Ishikawa (cell line): ENCODE results near the gene CNGA1.

ENCODE experiments used
- CEBPB ChIP-seq: IDR thresholded peaks from 2 replicates; pipeline ENCODE4 v1.6.1; 2012
- CREB1 ChIP-seq: IDR thresholded peaks from 2 replicates; pipeline ENCODE4 v1.6.1; 2012; ENCODE audit warnings: low read depth
- EGR1 ChIP-seq: IDR thresholded peaks from 2 replicates; pipeline ENCODE4 v1.6.1; 2012
- EP300 ChIP-seq: IDR thresholded peaks from 2 replicates; pipeline ENCODE4 v1.6.1; 2012; ENCODE audit warnings: borderline replicate concordance
- FOXM1 ChIP-seq: IDR thresholded peaks from 2 replicates; pipeline ENCODE4 v1.6.1; 2012; ENCODE audit warnings: low read depth, borderline replicate concordance
- NFIC ChIP-seq: IDR thresholded peaks from 2 replicates; pipeline ENCODE4 v1.6.1; 2012
- RAD21 ChIP-seq: IDR thresholded peaks from 2 replicates; pipeline ENCODE4 v1.6.1; 2012; ENCODE audit warnings: low read depth
- TAF1 ChIP-seq: IDR thresholded peaks from 2 replicates; pipeline ENCODE4 v1.6.1; 2012; ENCODE audit warnings: low read depth, mild to moderate bottlenecking
- TCF12 ChIP-seq: IDR thresholded peaks from 2 replicates; pipeline ENCODE4 v1.6.1; 2012; ENCODE audit warnings: low read depth
- TEAD4 ChIP-seq: IDR thresholded peaks from 2 replicates; pipeline ENCODE4 v1.6.1; 2012
- YY1 ChIP-seq: IDR thresholded peaks from 2 replicates; pipeline ENCODE4 v1.6.1; 2012; ENCODE audit warnings: low read depth
- ZBTB7A ChIP-seq: IDR thresholded peaks from 2 replicates; pipeline ENCODE4 v1.6.1; 2012; ENCODE audit warnings: low read depth
- TF ChIP-seq, protein P1 (sequence below): IDR thresholded peaks from 2 replicates; pipeline ENCODE4 v1.6.1; 2012; ENCODE audit warnings: low read depth, mild to moderate bottlenecking
- TF ChIP-seq, protein P2 (sequence below): IDR thresholded peaks from 2 replicates; pipeline ENCODE4 v1.6.1; 2012
- TF ChIP-seq, protein P3 (sequence below): IDR thresholded peaks from 2 replicates; pipeline ENCODE4 v1.6.1; 2012

Gene CNGA1

DNA sequence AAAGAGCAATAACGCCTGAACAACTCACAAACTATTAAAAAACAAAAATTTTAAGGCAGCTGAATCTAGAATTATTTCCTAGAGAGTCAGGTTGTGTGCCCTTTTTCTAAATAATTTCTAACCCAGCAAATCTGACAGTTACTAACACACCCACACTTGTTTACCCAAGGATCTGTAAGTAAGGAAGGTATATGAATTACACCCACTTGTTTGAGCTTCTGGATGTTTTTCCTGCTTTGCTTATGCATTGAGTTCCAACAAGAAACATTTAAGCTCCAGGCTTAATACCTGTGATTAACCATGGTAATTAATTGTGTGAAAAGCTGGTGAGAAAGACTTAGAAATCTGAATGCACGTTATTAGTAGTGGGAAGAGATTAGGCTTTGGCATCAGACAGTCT is 1.6 kb upstream of the CNGA1 start:
- TF ChIP-seq EP300, result no peak
- no peak for TF ChIP-seq ZBTB7A
- no peak for TF ChIP-seq CEBPB
- TF ChIP-seq FOXM1, result no peak
- TF ChIP-seq EGR1, result no peak
- TF ChIP-seq YY1, result no peak
- TF ChIP-seq TCF12, result no peak
- no peak for TF ChIP-seq CREB1
- TF ChIP-seq, protein P1, sequence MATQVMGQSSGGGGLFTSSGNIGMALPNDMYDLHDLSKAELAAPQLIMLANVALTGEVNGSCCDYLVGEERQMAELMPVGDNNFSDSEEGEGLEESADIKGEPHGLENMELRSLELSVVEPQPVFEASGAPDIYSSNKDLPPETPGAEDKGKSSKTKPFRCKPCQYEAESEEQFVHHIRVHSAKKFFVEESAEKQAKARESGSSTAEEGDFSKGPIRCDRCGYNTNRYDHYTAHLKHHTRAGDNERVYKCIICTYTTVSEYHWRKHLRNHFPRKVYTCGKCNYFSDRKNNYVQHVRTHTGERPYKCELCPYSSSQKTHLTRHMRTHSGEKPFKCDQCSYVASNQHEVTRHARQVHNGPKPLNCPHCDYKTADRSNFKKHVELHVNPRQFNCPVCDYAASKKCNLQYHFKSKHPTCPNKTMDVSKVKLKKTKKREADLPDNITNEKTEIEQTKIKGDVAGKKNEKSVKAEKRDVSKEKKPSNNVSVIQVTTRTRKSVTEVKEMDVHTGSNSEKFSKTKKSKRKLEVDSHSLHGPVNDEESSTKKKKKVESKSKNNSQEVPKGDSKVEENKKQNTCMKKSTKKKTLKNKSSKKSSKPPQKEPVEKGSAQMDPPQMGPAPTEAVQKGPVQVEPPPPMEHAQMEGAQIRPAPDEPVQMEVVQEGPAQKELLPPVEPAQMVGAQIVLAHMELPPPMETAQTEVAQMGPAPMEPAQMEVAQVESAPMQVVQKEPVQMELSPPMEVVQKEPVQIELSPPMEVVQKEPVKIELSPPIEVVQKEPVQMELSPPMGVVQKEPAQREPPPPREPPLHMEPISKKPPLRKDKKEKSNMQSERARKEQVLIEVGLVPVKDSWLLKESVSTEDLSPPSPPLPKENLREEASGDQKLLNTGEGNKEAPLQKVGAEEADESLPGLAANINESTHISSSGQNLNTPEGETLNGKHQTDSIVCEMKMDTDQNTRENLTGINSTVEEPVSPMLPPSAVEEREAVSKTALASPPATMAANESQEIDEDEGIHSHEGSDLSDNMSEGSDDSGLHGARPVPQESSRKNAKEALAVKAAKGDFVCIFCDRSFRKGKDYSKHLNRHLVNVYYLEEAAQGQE, result no peak

DNA sequence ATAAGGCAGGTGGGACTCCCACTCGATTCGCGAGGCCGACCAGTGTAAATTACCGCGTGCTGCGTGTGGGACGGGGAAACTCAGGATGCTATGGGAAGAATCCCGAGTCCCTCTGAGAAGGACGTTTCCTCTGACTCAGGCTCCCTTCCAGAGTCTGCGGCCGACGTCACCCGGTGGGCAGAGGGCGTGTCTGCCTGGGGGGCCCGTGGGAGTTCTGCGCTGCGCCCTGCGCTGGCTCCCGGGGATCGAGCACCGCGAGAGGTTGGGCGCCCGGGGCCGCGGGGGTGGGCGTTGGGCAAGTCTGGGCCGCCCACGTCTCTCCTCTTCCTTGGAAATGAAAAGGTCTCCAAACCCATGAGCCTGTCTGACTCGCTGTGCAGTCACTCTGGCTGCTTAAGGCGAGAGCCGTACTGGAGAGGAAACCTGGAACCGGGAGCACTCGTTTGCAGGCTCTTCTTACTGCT is 659 bp upstream of the CNGA1 start:
- TF ChIP-seq, protein P1, result no peak
- TF ChIP-seq, protein P2, sequence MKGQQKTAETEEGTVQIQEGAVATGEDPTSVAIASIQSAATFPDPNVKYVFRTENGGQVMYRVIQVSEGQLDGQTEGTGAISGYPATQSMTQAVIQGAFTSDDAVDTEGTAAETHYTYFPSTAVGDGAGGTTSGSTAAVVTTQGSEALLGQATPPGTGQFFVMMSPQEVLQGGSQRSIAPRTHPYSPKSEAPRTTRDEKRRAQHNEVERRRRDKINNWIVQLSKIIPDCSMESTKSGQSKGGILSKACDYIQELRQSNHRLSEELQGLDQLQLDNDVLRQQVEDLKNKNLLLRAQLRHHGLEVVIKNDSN, result no peak
- TF ChIP-seq NFIC, result no peak
- TF ChIP-seq YY1, result no peak
- TF ChIP-seq, protein P3, sequence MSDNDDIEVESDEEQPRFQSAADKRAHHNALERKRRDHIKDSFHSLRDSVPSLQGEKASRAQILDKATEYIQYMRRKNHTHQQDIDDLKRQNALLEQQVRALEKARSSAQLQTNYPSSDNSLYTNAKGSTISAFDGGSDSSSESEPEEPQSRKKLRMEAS, result peak; percentile 15; the same call in 1 of the 2 replicates
- TF ChIP-seq TAF1, result no peak; the same call in 1 of the 2 replicates
- TF ChIP-seq EGR1, result peak; percentile 84

DNA sequence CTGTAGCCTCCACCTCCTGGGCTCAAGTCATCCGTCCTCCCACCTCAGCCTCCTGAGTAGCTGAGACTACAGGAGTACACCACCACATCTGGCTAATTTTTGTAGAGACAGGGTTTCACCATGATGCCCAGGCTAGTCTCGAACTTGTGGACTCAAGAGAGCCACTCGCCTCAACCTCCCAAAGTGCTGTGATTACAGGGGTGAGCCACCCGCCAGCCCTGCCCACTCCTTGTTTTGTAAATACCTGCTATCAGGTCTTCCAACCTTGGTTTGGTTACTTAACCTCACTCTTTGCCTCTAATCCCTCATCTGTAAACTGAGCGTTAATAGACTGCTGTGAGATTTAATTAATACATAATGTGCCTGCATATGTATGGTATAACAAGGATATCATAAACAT is 803 bp downstream of the CNGA1 start:
- no peak for TF ChIP-seq ZBTB7A
- TF ChIP-seq RAD21, result no peak
- no peak for TF ChIP-seq TCF12
- TF ChIP-seq CREB1, result no peak
- TF ChIP-seq, protein P3, result no peak
- no peak for TF ChIP-seq YY1
- TF ChIP-seq, protein P2, result no peak
- TF ChIP-seq, protein P1, result no peak
- no peak for TF ChIP-seq TAF1
- no peak for TF ChIP-seq EGR1
- no peak for TF ChIP-seq EP300
- no peak for TF ChIP-seq CEBPB
- no peak for TF ChIP-seq FOXM1

DNA sequence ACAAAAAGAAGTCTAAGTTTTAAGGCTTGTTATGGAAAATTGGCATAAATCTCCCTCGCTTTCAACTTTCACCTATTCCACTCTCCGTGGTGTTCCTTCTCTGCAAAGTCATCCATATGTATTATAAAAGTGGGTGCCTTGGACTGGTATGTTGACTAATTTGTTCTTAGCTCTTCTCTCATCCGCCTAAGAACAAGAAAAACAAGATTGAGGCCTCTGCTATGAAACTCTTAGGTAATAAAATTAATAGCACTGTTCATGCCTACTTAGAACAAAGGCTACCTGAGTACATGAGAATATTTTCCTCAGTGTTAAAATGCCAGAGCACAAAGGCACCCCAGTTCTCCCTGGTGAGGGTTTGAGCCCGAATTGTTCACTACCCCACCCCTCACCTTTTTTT is 1.3 kb downstream of the CNGA1 start:
- TF ChIP-seq TAF1, result no peak
- no peak for TF ChIP-seq CEBPB

DNA sequence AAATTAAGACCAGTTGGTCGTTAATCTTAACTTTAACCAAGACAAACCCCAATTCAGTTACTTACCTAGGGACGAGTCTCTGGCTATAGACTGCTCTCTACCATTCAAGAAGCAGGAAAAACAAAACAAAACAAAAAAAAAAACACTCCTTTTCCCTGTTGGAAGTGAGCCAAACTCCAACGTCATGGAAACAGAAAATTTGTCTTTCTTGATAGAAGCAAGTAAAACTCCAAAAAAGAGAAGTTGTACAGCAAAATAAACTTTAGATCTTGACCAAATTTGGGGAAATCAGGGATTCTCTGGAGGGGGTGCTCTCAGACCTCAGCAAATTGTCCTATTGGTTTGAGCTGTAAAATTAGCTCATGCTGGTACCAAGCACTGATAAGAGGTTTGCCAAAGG is 3.7 kb downstream of the CNGA1 start:
- TF ChIP-seq EP300, result no peak
- no peak for TF ChIP-seq CREB1
- no peak for TF ChIP-seq EGR1
- TF ChIP-seq TCF12, result no peak
- TF ChIP-seq, protein P1, result no peak
- TF ChIP-seq NFIC, result no peak
- TF ChIP-seq YY1, result no peak
- TF ChIP-seq TEAD4, result no peak
- no peak for TF ChIP-seq CEBPB
- no peak for TF ChIP-seq RAD21
- no peak for TF ChIP-seq FOXM1
- no peak for TF ChIP-seq ZBTB7A
- TF ChIP-seq TAF1, result no peak
- TF ChIP-seq, protein P2, result no peak
- TF ChIP-seq, protein P3, result no peak
